ENCODE data around the gene PRAMEF26.
"Not testable (repeated sequence)": the region's sequence is repeated elsewhere in the genome, so short reads cannot be mapped to it uniquely, and the experiment has no call there.

The PRAMEF26 gene

GRCh38 chr1:13155909-13156308 lies at the start of gene PRAMEF26:
Gene PRAMEF26, minus strand, starts transcription at chr1:13156009. Its CDS starts 2,914 bp downstream, at chr1:13153095.
- DNase-seq (ENCODE audit: extremely low read depth, low read depth), result not testable (repeated sequence)

- not testable (repeated sequence) for DNase-seq (ENCODE audit: extremely low read depth, low read depth)
Measured at GRCh38 chr1:13201309-13201708, 45.5 kb upstream of the PRAMEF26 start, which contains the start of gene PRAMEF13. Gene PRAMEF13, minus strand, starts transcription at chr1:13201409. Its CDS starts 1,820 bp downstream, at chr1:13199589.

GRCh38 chr1:13171548-13171947 lies 15.7 kb upstream of the PRAMEF26 start, which contains the start of gene PRAMEF9:
Gene PRAMEF9, plus strand, starts transcription at chr1:13171848. Its CDS starts 3,433 bp downstream, at chr1:13175281.
- not testable (repeated sequence) for DNase-seq (ENCODE audit: extremely low read depth, low read depth)

- not testable (repeated sequence) for DNase-seq (ENCODE audit: extremely low read depth, low read depth)
Measured at GRCh38 chr1:13165531-13165930, 9.7 kb upstream of the PRAMEF26 start, which contains the start of gene HNRNPCL4. Gene HNRNPCL4, minus strand, starts transcription at chr1:13165631. Its CDS starts 164 bp downstream, at chr1:13165467.

- not testable (repeated sequence) for DNase-seq (ENCODE audit: extremely low read depth, low read depth)
Measured at GRCh38 chr1:13116754-13117153, 39.1 kb downstream of the PRAMEF26 start, which contains the start of gene HNRNPCL2. Gene HNRNPCL2, minus strand, starts transcription at chr1:13116854. Its CDS starts 454 bp downstream, at chr1:13116400.
